GM06990 (cell line): ENCODE data around the gene IFITM2.

Experiments used
- DNase-seq: peaks from one replicate; pipeline ENCODE4 v3.0.0-alpha.2; 2011; ENCODE audit not compliant: insufficient read length; ENCODE audit errors: extremely low read depth
- H3K27me3 ChIP-seq: replicated peaks from 2 replicates; pipeline ENCODE4 v1.6.0; 2011; ENCODE audit warnings: low read length; ENCODE audit not compliant: control insufficient read depth, insufficient read depth
- H3K36me3 ChIP-seq: 2 replicates; pipeline ENCODE4 v1.5.1; 2011; ENCODE audit warnings: low read length; ENCODE audit not compliant: control insufficient read depth, insufficient read depth
- H3K4me3 ChIP-seq: replicated peaks from 2 replicates; pipeline ENCODE4 v1.5.1; 2011; ENCODE audit warnings: low read depth, mild to moderate bottlenecking, control low read depth, low read length
- CTCF ChIP-seq: IDR thresholded peaks from 2 replicates; pipeline ENCODE4 v1.5.1; 2011; ENCODE audit warnings: low read length, control low read depth, mild to moderate bottlenecking, inconsistent platforms; ENCODE audit not compliant: insufficient read depth, poor library complexity, severe bottlenecking

The IFITM2 gene

GRCh38 chr11:336659-337198, 29.1 kb downstream of the IFITM2 start:
- no peak for DNase-seq
- TF ChIP-seq CTCF = no peak
- Histone ChIP-seq H3K4me3 (no peak overlapping the region), H3K36me3 (no peaks in the 10 kb centered on the region), H3K27me3 (no peaks in the 10 kb centered on the region)

- H3K36me3 ChIP-seq = no peaks in the 10 kb centered on the region
- no peak for TF ChIP-seq CTCF
- H3K4me3 ChIP-seq = no peak overlapping the region
Measured at GRCh38 chr11:337711-338110, 30.1 kb downstream of the IFITM2 start.

GRCh38 chr11:339963-340362, 32.3 kb downstream of the IFITM2 start:
- no peak for DNase-seq
- H3K27me3 ChIP-seq = no peaks in the 10 kb centered on the region
- no peak for TF ChIP-seq CTCF
- no peak overlapping the region for H3K4me3 ChIP-seq
- no peaks in the 10 kb centered on the region for H3K36me3 ChIP-seq

More at GRCh38 chr11:337711-338110, 30.1 kb downstream of the IFITM2 start:
- DNase-seq = no peak
- no peaks in the 10 kb centered on the region for H3K27me3 ChIP-seq

- Histone ChIP-seq H3K27me3 (no peaks in the 10 kb centered on the region), H3K36me3 (no peaks in the 10 kb centered on the region), H3K4me3 (no peak overlapping the region)
- no peak for TF ChIP-seq CTCF
- DNase-seq = no peak
Measured at GRCh38 chr11:340539-341512, 33.2 kb downstream of the IFITM2 start.

- Histone ChIP-seq H3K27me3 (no peaks in the 10 kb centered on the region), H3K4me3 (no peak overlapping the region), H3K36me3 (no peaks in the 10 kb centered on the region)
- no peak for TF ChIP-seq CTCF
- DNase-seq = no peak
Measured at GRCh38 chr11:342328-342727, 34.7 kb downstream of the IFITM2 start.
